ENCODE measurements around the gene PDLIM7.

PDLIM7 gene

GRCh38 chr5:177462021-177462670, 35.3 kb downstream of the PDLIM7 start:
- H3K27me3 ChIP-seq (ENCODE audit: insufficient read depth, low read depth): no peaks in the 10 kb centered on the region
- H3K79me2 ChIP-seq (ENCODE audit: insufficient read depth, low read depth): no peaks in the 10 kb centered on the region
- no peak overlapping the region for H3K27ac ChIP-seq
- H4K20me1 ChIP-seq (ENCODE audit: insufficient read depth): no peaks in the 10 kb centered on the region
- H3K4me1 ChIP-seq (ENCODE audit: low read depth, poor library complexity, severe bottlenecking): peaks cover 1% of the 10 kb centered on the region
- H2AFZ ChIP-seq (ENCODE audit: low read depth): no peak overlapping the region
- no peak overlapping the region for H3K9ac ChIP-seq
- TF ChIP-seq, protein P1, sequence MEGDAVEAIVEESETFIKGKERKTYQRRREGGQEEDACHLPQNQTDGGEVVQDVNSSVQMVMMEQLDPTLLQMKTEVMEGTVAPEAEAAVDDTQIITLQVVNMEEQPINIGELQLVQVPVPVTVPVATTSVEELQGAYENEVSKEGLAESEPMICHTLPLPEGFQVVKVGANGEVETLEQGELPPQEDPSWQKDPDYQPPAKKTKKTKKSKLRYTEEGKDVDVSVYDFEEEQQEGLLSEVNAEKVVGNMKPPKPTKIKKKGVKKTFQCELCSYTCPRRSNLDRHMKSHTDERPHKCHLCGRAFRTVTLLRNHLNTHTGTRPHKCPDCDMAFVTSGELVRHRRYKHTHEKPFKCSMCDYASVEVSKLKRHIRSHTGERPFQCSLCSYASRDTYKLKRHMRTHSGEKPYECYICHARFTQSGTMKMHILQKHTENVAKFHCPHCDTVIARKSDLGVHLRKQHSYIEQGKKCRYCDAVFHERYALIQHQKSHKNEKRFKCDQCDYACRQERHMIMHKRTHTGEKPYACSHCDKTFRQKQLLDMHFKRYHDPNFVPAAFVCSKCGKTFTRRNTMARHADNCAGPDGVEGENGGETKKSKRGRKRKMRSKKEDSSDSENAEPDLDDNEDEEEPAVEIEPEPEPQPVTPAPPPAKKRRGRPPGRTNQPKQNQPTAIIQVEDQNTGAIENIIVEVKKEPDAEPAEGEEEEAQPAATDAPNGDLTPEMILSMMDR (conservative IDR thresholded peaks at IDR 0.05; ENCODE audit: low read depth, low read length): no peak
- no peak overlapping the region for H3K4me2 ChIP-seq
- H3K4me3 ChIP-seq (IDR thresholded peaks at IDR 0.05; ENCODE audit: insufficient read depth, low read depth, low read length): no peak overlapping the region
- H3K36me3 ChIP-seq (ENCODE audit: insufficient read depth): no peaks in the 10 kb centered on the region

- Histone ChIP-seq H3K4me3 (IDR thresholded peaks at IDR 0.05; ENCODE audit: insufficient read depth, low read depth, low read length) (no peak overlapping the region), H4K20me1 (ENCODE audit: insufficient read depth) (no peaks in the 10 kb centered on the region), H3K9ac (no peak overlapping the region), H3K27me3 (ENCODE audit: insufficient read depth, low read depth) (no peaks in the 10 kb centered on the region), H2AFZ (ENCODE audit: low read depth) (no peak overlapping the region), H3K4me1 (ENCODE audit: low read depth, poor library complexity, severe bottlenecking) (peaks cover 7% of the 10 kb centered on the region), H3K27ac (no peak overlapping the region), H3K4me2 (no peak overlapping the region), H3K79me2 (ENCODE audit: insufficient read depth, low read depth) (no peaks in the 10 kb centered on the region), H3K36me3 (ENCODE audit: insufficient read depth) (no peaks in the 10 kb centered on the region)
- TF ChIP-seq, protein P1 (conservative IDR thresholded peaks at IDR 0.05; ENCODE audit: low read depth, low read length): no peak
These were observed 37.4 kb downstream of the PDLIM7 start for GRCh38 chr5:177459819-177460628.

- no peaks in the 10 kb centered on the region for H3K36me3 ChIP-seq (ENCODE audit: insufficient read depth)
- no peak overlapping the region for H3K27ac ChIP-seq
- no peak overlapping the region for H3K4me3 ChIP-seq (IDR thresholded peaks at IDR 0.05; ENCODE audit: insufficient read depth, low read depth, low read length)
- TF ChIP-seq, protein P1 (conservative IDR thresholded peaks at IDR 0.05; ENCODE audit: low read depth, low read length): no peak
- H2AFZ ChIP-seq (ENCODE audit: low read depth): no peak overlapping the region
- H3K4me2 ChIP-seq: no peak overlapping the region
- H3K27me3 ChIP-seq (ENCODE audit: insufficient read depth, low read depth): no peaks in the 10 kb centered on the region
- H3K4me1 ChIP-seq (ENCODE audit: low read depth, poor library complexity, severe bottlenecking): peaks cover 7% of the 10 kb centered on the region
- no peaks in the 10 kb centered on the region for H4K20me1 ChIP-seq (ENCODE audit: insufficient read depth)
- H3K9ac ChIP-seq: no peak overlapping the region
- H3K79me2 ChIP-seq (ENCODE audit: insufficient read depth, low read depth): no peaks in the 10 kb centered on the region
These were observed 38.0 kb downstream of the PDLIM7 start for GRCh38 chr5:177459357-177459756.

GRCh38 chr5:177458912-177459350, 38.5 kb downstream of the PDLIM7 start:
- no peaks in the 10 kb centered on the region for H3K36me3 ChIP-seq (ENCODE audit: insufficient read depth)
- TF ChIP-seq, protein P1 (conservative IDR thresholded peaks at IDR 0.05; ENCODE audit: low read depth, low read length): no peak
- H4K20me1 ChIP-seq (ENCODE audit: insufficient read depth): no peaks in the 10 kb centered on the region

More at GRCh38 chr5:177458912-177459350, 38.5 kb downstream of the PDLIM7 start:
- Histone ChIP-seq H3K4me3 (IDR thresholded peaks at IDR 0.05; ENCODE audit: insufficient read depth, low read depth, low read length) (no peak overlapping the region), H3K9ac (no peak overlapping the region), H2AFZ (ENCODE audit: low read depth) (no peak overlapping the region), H3K27me3 (ENCODE audit: insufficient read depth, low read depth) (no peaks in the 10 kb centered on the region), H3K4me2 (no peak overlapping the region), H3K4me1 (ENCODE audit: low read depth, poor library complexity, severe bottlenecking) (peaks cover 7% of the 10 kb centered on the region), H3K27ac (no peak overlapping the region), H3K79me2 (ENCODE audit: insufficient read depth, low read depth) (no peaks in the 10 kb centered on the region)
